Measurements from ENCODE around the gene USP40. TPM values are rescaled to one million over a fixed set of nuclear protein-coding genes. Genes with fewer than 3 reads are reported as not detected.

The USP40 gene
- total and polyA plus RNA-seq, 9 of the 15 experiments (the other 6 are each of a cell fraction or from before 2014, with no cell fraction given) = 5.5 to 15.0 (median 9.3) TPM

- TF ChIP-seq TCF15 (CRISPR knock-in tag; IDR thresholded peaks at IDR 0.05) (no peak), GTF2B (IDR thresholded peaks at IDR 0.05; ENCODE audit: extremely low read depth, insufficient read length) (no peak), FOXP1 (CRISPR knock-in tag; IDR thresholded peaks at IDR 0.05) (no peak), ZNF184 (CRISPR knock-in tag; IDR thresholded peaks at IDR 0.05) (no peak), ZNF695 (CRISPR knock-in tag; IDR thresholded peaks at IDR 0.05) (no peak), HNRNPLL (IDR thresholded peaks at IDR 0.05; ENCODE audit: low read depth, low read length, poor library complexity, severe bottlenecking) (no peak), DPF2 (IDR thresholded peaks at IDR 0.05) (no peak), GABPA (tag; conservative IDR thresholded peaks at IDR 0.05; ENCODE audit: low read depth) (peak; percentile 76), TCF7 (IDR thresholded peaks at IDR 0.05; ENCODE audit: borderline replicate concordance) (no peak), HOXB6 (CRISPR knock-in tag; IDR thresholded peaks at IDR 0.05; ENCODE audit: borderline replicate concordance) (no peak), PTBP1 (IDR thresholded peaks at IDR 0.05; ENCODE audit: low read depth, low read length) (no peak), CREM (IDR thresholded peaks at IDR 0.05; ENCODE audit: low read depth) (peak; percentile 25; the same call in 1 of the 2 replicates), PML (IDR thresholded peaks at IDR 0.05; ENCODE audit: low read length) (peak; percentile 53; the same call in 1 of the 2 replicates), NR3C1 (CRISPR knock-in tag; IDR thresholded peaks at IDR 0.05) (no peak), ZBTB7A (IDR thresholded peaks at IDR 0.05; ENCODE audit: borderline replicate concordance, control insufficient read depth, low read depth, low read length) (peak; percentile 34; the same call in 1 of the 2 replicates), SFPQ (IDR thresholded peaks at IDR 0.05; ENCODE audit: low read depth, low read length) (no peak), CEBPZ (IDR thresholded peaks at IDR 0.05; ENCODE audit: borderline replicate concordance, low read depth, low read length) (no peak), ZFPM2 (CRISPR knock-in tag; IDR thresholded peaks at IDR 0.05) (0 out of 2 replicates have a peak, but pooled peaks have one; percentile 63), ZNF764 (CRISPR knock-in tag; IDR thresholded peaks at IDR 0.05; ENCODE audit: low read depth) (no peak), ZFP30 (CRISPR knock-in tag; IDR thresholded peaks at IDR 0.05; ENCODE audit: borderline replicate concordance) (no peak)
Observed at GRCh38 chr2:233566141-233566956, at the start of gene USP40 (continued).
